Suppressor macrophage treated with lipopolysaccharide for 4 hours (primary cell): ENCODE results near the gene PNRC1.
A peak's percentile ranks its signal among the peaks of the same experiment; 100 is the strongest.
"Not testable (repeated sequence)": the region's sequence is repeated elsewhere in the genome, so short reads cannot be mapped to it uniquely, and the experiment has no call there.

Experiments
- DNase-seq: peaks from one replicate; pipeline ENCODE4 v3.0.0-alpha.2; 2020

The PNRC1 gene

GRCh38 chr6:89063881-89064280, 16.7 kb upstream of the PNRC1 start:
- no peak for DNase-seq

DNA sequence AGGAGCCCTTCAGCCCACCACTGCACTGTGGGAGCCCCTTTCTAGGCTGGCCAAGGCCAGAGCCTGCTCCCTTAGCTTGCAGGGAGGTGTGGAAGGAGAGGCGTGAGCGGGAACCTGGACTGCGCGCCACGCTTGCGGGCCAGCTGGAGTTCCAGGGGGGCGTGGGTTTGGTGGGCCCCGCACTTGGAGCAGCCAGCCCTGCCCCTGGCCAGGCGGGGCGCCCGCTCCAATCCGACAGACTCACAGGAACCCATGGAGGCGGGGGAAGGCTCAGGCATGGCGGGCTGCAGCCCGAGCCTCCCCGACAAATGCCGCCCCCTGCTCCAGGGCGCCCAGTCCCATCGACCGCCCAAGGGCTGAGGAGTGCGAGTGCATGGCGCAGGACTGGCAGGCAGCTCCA, 15.6 kb upstream of the PNRC1 start:
- not testable (repeated sequence) for DNase-seq

GRCh38 chr6:89066121-89066520, 14.4 kb upstream of the PNRC1 start:
- not testable (repeated sequence) for DNase-seq

DNA sequence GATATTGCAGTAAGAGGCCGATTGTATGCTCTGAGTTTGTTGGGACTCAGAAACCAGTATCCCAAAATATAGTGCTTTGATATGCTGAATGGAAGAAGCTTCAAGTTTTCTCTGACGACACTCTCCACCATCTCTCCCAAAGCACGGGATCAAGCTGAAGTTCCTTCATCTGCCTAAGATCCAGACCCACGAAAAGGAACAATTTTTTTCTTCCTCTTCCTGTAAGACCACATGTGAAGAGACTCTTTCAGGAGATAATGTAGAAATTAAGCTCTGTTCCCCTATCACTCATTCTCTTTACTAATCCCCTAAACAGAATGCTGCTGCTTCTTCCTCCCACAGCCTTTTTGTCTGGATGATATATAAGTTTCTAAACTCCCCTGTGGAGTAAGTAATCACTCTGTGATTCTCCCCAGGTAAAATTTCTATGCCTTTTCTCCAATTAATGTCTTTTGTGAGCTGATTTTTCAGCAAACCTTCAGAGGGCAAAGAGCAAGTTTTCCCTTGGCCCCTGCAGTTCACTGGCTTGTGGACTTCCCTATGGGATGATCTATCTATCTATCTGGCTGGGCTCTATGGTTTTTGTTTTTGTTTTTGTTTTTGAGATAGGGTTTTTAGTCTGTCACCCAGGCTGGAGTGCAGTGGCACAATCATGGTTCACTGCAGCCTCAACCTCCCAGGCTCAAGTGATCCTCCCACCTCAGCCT, 13.5 kb upstream of the PNRC1 start:
- peak; percentile 71 for DNase-seq

GRCh38 chr6:89067796-89068195, 12.8 kb upstream of the PNRC1 start:
- no peak for DNase-seq

DNA sequence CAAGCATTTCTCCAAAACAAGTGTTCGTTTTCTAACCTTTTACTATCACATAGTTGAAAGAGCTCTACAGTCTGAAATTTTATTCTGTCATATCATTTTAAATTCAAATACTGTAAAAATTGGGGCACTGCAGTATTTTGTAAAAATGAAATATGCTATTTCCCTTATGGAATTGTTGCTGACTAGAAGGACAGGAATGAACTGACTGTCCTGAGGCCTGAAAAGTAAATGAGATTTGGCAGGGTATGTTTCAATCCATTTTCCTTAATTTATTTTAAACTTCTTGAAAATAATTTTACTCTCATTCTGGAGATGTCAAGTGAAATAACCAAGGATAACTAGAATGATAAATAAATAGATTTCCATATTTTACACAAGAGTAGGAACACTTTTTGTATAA, 11.9 kb upstream of the PNRC1 start:
- no peak for DNase-seq

DNA sequence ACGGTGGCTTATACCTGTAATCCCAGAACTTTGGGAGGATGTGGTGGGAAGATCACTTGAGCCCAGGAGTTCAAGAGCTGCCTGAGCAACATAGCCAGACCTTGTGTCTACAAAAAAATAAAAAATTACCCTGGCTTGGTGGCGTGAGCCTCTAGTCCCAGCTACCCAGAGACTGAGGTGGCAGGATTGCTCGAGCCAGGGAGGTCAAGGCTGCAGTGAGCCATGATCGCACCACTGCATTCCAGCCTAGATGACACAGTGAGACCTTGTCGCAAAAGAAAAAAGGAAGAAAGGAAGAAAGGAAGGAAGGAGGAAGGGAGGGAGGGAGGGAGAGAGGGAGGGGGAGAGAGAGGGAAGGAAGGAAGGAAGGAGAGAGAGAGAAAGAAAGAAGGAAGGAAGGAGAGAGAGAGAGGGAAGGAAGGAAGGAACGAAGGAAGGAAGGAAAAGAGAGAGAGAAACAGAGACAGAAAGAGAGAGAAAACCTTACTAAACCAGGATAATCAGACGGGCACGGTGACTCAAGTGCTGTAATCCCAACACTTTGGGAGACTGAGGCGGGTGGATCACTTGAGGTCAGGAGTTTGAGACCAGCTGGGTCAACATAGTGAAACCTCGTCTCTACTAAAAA, 10.9 kb upstream of the PNRC1 start:
- no peak for DNase-seq

- DNase-seq: no peak
Measured at GRCh38 chr6:89071036-89071435, 9.5 kb upstream of the PNRC1 start.

- peak; percentile 70 for DNase-seq
Measured at GRCh38 chr6:89073014-89073620, 7.4 kb upstream of the PNRC1 start.

- no peak for DNase-seq
Measured at GRCh38 chr6:89073840-89074239, 6.7 kb upstream of the PNRC1 start.

DNA sequence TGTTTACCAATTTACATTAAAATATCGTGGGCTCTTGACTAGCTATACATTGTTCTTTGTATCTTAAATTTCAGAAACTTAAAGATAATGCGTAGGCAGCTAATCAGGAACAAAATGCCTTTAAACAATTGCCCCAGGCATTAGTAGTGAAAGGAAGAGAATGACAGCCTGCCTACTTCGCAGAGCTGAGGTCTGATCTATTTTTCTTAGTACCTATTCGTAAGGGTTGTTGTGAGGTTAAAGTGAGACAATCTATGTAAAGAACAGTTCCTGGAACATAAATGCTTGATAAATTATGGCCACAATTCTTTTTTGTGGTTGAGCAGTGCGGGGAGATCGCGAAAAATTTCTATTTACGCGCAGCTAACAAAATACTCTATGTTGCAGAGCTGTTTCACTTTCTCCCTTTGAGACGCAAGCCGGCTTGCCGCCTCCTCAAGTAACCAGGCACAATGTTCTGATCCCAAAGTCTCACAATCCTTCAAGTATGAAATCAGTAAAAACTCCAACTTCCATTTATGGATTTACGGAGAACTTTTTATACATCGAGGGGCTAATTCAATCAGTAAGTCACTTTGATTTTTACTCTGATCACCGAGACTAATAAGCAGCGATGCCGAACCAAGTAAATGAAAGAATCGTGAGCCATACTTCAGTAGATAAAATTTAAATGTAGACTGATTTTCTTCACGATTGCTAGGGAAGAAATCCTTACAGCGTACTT, 878 bp upstream of the PNRC1 start:
- peak; percentile 86 for DNase-seq

GRCh38 chr6:89081129-89081422, 525 bp downstream of the PNRC1 start:
- DNase-seq: no peak

DNA sequence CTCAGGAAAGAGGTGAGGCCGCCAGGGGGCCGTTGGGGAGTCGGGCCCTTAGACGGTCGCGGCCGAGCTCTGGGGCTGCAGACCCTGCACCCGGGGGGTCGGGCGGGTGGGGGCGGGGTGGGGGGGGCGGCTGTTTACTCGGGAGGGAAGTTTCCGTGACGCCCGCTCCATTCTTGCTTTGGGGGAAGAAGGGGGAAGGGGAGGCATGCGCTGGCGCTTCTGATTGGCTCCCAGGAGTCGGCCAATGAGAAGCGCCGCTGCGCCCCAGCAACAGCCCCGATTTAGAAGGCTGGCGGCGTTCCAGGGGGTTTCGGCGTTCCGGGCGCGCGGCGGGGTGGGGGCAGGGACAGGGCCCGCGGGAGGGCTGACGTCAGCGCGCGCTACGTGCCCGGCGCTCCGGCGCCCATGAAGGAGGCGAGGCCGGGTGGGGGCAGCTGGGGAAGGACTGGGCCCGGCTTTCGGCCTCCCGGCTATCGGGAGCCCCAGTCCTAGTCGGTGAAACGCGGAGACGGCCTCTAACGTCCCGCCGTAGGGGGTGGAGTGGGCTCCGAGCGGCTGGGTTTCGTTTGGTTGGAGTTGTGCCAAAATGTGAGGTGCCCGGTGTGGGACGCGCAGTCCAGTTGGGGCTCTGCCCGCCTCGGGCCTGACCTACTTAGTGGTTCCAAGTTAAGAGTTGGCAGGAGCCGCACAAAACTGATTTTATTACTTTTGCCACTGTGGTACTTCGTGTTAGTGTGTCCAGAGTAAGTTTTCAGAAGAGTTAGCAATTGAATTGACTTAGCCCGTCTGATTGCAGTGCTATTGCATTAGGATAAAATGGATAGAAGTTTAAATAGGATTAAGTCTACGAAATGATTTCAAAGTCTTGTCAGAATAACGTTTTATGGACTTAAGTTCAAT, 1.1 kb downstream of the PNRC1 start:
- peak; percentile 99 for DNase-seq

- peak; percentile 60 for DNase-seq
Measured at GRCh38 chr6:89082486-89082891, 1.9 kb downstream of the PNRC1 start.

DNA sequence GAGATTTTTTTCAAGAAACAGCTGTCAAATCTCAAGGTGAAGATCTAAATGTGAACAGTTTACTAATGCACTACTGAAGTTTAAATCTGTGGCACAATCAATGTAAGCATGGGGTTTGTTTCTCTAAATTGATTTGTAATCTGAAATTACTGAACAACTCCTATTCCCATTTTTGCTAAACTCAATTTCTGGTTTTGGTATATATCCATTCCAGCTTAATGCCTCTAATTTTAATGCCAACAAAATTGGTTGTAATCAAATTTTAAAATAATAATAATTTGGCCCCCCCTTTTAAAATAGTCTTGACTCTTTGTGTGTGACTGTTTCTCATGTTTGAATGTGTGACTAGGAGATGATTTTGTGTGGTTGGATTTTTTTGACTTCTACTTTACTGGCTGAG, 4.0 kb downstream of the PNRC1 start:
- no peak for DNase-seq

DNA sequence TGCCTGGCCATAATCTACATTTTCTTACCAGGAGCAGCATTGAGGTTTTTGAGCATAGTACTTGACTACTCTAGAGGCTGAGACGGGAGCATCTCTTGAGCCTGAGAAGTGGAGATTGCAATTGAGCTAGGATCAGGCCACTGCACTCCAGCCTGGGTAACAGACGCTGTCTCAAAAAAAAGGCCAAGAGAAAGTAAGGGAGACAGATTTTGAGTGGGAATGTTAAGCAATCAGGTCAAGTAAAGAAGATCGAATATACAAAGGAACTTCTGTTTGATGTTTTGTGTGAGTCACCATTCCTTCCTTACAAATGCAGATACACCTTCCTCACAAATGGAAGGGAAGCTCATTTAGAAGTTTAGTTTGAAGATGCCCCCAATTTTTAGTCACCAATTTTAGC, 4.4 kb downstream of the PNRC1 start:
- DNase-seq: peak; percentile 25

GRCh38 chr6:89085409-89086205, 5.1 kb downstream of the PNRC1 start:
- peak; percentile 25 for DNase-seq

- peak; percentile 67 for DNase-seq
Measured at GRCh38 chr6:89087881-89088280, 7.3 kb downstream of the PNRC1 start.

- no peak for DNase-seq
Measured at GRCh38 chr6:89098461-89098860, 17.9 kb downstream of the PNRC1 start.

DNA sequence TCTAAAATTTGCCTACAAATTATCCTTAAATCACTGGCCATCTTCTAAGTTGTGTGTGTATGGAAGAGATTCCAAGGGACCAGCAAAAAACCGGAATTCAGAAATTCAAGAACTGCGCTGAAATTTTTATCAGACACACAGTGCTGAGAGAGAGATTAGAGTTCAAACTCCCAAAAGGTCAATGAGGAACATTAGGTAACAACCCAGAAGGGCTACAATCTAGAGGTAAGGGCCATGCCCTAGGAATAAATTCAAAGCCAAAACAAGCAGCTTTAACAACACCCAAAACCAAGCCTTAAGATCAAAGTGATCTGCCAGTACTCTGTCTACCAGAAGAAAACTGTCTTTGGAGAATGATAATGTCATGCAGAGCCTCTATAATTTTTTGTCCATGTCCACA, 19.6 kb downstream of the PNRC1 start:
- DNase-seq: no peak

DNA sequence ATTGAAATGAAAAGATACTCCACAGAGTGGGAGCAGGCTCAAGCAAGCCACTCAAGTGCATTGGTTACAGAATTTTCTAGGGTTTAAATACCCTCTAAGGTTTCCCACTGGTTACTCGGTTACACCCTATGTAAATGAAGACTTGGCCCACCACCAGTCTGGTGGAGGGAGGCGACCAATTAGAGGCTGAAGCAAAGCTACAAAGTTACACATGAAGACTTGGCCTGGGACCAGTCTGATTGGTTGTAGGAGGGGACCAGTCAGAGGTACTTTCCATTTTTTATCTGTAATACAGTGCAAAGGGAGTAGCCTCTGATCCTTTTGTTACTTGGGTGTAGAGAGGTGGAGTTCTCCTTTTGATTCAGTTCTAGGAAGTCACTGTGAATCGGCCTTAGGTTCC, 29.7 kb downstream of the PNRC1 start:
- DNase-seq: no peak

- no peak for DNase-seq
Measured at GRCh38 chr6:89111933-89112332, 31.4 kb downstream of the PNRC1 start.
